NK-92 (cell line): ENCODE results near the gene TDRD6.
"Not testable (repeated sequence)": the region's sequence is repeated elsewhere in the genome, so short reads cannot be mapped to it uniquely, and the experiment has no call there.

Source experiments
- DNase-seq: peaks from one replicate; lab custom pipeline; 2025; ENCODE audit not compliant: unreplicated experiment; lab: John Stamatoyannopoulos, UW

The TDRD6 gene, protein sequence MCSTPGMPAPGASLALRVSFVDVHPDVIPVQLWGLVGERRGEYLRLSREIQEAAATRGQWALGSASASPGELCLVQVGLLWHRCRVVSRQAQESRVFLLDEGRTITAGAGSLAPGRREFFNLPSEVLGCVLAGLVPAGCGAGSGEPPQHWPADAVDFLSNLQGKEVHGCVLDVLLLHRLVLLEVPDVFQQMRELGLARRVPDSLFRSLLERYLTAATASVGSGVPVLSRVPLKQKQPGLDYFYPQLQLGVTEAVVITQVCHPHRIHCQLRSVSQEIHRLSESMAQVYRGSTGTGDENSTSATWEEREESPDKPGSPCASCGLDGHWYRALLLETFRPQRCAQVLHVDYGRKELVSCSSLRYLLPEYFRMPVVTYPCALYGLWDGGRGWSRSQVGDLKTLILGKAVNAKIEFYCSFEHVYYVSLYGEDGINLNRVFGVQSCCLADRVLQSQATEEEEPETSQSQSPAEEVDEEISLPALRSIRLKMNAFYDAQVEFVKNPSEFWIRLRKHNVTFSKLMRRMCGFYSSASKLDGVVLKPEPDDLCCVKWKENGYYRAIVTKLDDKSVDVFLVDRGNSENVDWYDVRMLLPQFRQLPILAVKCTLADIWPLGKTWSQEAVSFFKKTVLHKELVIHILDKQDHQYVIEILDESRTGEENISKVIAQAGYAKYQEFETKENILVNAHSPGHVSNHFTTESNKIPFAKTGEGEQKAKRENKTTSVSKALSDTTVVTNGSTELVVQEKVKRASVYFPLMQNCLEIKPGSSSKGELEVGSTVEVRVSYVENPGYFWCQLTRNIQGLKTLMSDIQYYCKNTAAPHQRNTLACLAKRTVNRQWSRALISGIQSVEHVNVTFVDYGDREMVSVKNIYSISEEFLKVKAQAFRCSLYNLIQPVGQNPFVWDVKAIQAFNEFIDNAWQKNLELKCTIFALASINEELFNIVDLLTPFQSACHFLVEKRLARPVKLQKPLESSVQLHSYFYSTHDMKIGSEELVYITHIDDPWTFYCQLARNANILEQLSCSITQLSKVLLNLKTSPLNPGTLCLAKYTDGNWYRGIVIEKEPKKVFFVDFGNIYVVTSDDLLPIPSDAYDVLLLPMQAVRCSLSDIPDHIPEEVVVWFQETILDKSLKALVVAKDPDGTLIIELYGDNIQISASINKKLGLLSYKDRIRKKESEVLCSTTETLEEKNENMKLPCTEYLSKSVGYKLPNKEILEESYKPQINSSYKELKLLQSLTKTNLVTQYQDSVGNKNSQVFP (N-terminal part only)

GRCh38 chr6:46687619-46688097 is at the start of gene TDRD6:
Gene TDRD6 (plus strand): TSS chr6:46687885. CDS start chr6:46688129, 244 bp downstream.
- DNase-seq, result no peak

- DNase-seq, result no peak
Measured at GRCh38 chr6:46637933-46638332, 49.8 kb upstream of the TDRD6 start.

DNA sequence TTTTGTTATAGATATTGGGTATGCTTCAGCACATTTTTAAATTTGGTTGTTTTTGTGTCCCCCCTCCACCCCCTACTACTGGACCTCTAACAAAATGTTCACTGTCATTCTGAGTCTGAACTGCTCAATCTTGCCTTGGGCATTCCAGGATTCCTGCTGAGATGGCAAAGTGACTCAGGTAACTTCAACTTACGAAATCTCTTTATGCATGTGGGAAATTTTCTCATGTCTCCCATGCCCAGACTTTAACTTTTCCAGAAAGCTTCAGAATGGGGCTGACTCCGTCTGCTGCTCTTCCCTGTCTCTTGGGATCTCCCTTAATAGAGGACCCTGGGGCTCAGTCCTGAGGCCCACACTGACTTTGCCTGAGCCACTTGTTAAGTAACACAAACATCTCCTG is 49.0 kb upstream of the TDRD6 start:
- no peak for DNase-seq

GRCh38 chr6:46642928-46643751 is 44.5 kb upstream of the TDRD6 start:
- no peak for DNase-seq

DNA sequence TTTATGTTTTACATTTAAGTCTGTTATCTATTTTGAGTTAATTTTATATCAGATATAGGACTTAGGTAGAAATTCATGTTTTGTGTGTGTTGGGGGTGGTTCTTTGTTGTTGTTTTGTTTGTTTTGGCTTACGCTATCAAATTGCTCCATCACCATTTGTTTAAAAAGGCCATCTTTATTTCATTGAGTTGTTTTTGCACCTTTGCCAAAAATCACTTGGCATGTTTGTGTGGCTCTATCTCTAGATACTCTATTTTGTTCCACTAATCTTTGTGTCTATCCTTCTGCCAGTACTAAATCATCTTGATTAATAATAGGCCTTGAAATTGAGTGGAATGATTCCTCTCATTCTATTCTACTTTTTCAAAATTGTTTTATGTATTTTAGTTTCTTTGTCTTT is 42.4 kb upstream of the TDRD6 start:
- DNase-seq, result no peak

GRCh38 chr6:46648108-46648507 is 39.6 kb upstream of the TDRD6 start:
- DNase-seq, result not testable (repeated sequence)

- no peak for DNase-seq
Measured at GRCh38 chr6:46648869-46649492, 38.7 kb upstream of the TDRD6 start.

DNA sequence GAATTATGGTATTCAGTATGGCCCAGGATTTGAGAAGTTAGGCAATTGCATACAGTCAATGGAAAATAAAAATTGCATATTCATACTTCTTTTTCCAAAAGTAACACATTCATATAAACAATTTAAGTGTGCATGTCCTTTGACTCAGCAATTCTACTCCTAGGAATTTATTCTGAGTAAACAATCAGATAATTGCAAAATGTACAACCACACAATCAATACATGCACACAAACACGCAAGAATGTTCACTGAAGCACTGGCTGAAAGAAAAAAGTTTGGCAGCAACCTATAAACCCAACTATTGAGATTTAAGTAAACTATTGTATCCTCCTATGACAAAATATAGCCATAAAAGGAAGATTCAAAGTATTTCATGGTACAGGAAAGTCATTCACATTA is 36.7 kb upstream of the TDRD6 start:
- DNase-seq, result no peak

DNA sequence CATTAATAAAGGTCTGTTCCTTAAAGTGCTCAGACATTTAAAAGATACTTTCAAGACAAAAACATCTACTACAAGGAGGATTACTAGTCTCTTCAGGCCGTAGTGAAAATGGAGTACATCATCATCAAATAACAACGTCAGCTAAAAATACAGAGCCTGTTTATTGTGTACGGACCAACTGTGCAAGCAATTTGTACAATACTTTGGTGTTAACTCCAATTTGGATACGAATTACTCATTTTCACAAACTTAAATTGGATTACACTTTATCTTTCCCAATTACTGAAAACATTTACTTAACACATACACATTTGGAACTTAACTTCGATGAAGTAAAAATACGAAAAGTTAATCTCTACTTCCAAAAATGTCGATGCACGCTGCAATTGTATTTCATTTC is 35.9 kb upstream of the TDRD6 start:
- DNase-seq, result no peak

GRCh38 chr6:46652232-46652602 is 35.5 kb upstream of the TDRD6 start:
- DNase-seq, result no peak

GRCh38 chr6:46652603-46653438 is 34.9 kb upstream of the TDRD6 start, which contains the start of the genes CYP39A1 and SLC25A27:
Gene CYP39A1 (minus strand): TSS chr6:46652818. CDS start chr6:46652582, 236 bp downstream.
Gene SLC25A27 (plus strand): TSS chr6:46652975. CDS start chr6:46653193, 218 bp downstream.
- DNase-seq, result no peak

GRCh38 chr6:46653439-46654195 is 34.1 kb upstream of the TDRD6 start:
- DNase-seq, result no peak

DNA sequence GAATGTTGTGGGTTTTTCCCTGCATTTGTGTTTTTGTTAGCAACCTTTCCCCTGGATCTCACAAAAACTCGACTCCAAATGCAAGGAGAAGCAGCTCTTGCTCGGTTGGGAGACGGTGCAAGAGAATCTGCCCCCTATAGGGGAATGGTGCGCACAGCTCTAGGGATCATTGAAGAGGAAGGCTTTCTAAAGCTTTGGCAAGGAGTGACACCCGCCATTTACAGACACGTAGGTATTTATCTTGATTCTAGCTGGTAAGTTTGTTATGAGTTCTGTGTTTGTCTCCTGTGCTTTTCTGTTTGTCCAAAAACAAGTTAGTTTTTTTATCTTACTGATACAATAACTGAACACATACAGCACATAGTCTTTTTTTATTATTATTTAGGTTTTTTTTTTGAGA is 31.9 kb upstream of the TDRD6 start:
- no peak for DNase-seq

DNA sequence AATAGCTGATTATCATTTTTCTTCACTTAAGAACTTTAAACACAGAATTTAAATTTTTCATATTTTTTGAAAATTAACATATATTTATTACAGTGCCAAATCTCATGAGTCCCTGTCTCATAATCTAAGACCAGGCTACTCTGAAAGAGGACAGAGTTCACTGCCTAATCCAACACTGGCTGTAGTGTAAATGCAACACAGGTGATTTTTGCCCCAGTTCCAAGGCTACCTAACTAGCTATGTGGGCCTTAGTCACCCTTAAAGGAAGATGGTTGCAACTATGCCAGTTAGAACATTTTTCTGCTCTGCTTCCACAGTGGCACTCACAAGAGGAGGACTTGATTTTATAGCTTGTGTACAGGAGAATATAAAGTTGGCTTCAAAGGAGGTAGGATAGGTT is 30.0 kb upstream of the TDRD6 start:
- no peak for DNase-seq

GRCh38 chr6:46661483-46661882 is 26.2 kb upstream of the TDRD6 start:
- no peak for DNase-seq

DNA sequence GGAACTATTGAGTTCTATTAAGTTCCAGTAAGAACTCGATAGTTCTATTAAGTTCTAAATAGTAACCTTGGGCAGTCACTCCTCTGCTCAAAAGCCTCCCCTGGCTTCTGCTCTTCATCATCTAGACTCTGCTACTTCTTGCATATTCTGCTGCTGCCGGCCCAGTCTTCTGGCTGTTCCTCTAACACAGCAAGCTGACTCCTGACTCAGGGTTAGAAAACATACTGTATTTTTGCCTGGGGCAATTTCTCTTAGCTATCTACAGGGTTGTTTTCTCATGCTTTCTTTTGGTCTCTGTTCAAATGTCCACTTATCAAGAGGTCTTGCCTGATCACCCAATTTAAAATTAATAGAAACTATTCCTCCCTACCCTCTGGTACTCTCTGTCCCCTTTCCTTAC is 20.3 kb upstream of the TDRD6 start:
- DNase-seq, result no peak

DNA sequence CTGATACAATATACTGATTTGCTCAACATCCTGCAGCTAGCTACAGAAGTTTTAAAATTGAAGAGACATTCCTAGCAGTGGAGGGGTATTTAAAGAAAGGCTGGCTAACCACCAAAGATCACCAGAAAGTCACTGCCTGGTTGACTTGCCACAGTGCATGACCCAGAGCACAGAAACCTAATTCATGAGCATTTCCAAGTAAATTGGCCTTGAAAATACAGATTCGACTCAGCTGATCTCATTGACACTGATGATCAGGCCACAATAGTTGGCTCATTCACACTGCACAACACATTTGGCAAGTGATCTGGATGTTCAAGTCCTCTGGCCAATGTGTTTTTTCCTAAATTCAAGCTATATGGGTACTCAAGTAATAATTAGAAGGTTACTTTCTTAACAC is 13.3 kb upstream of the TDRD6 start:
- DNase-seq, result no peak
